ENCODE measurements around the gene NCOA4. TPM values are rescaled to one million over a fixed set of nuclear protein-coding genes. Genes with fewer than 3 reads are reported as not detected.

The NCOA4 gene
- total and polyA plus RNA-seq, 4 experiments from 2014 or later: 71.1 to 246 (median 118) TPM

GRCh38 chr10:46026106-46026505, 4.3 kb downstream of the NCOA4 start:
- no peak overlapping the region for H3K4me3 ChIP-seq (ENCODE audit: low read length in 2 of 2)

GRCh38 chr10:46025406-46025805, 5.0 kb downstream of the NCOA4 start:
- peaks cover 5% of the 10 kb centered on the region for H3K36me3 ChIP-seq (ENCODE audit: insufficient read depth, low read length)
- no peak overlapping the region for H3K4me3 ChIP-seq (ENCODE audit: low read length in 2 of 2)
- no peak for DNase-seq
- Mint-ChIP-seq H3K4me1 (peaks cover 54 to 93% (median 76%) of the 10 kb centered on the region in 4 donors), H3K36me3 (peaks cover 3 to 20% of the 10 kb centered on the region in 2 donors), H3K4me3 (peak overlapping the region in 6 of 8 donors; percentile 1 to 47 (median 23)), H3K27ac (peak overlapping the region in 5 of 7 donors; percentile 20 to 81 (median 53)), H3K9me3 (no peaks in the 10 kb centered on the region), H3K27me3 (no peaks in the 10 kb centered on the region)
- H3K27me3 ChIP-seq (ENCODE audit: insufficient read depth, low read length): no peaks in the 10 kb centered on the region
- H3K9me3 ChIP-seq (ENCODE audit: control insufficient read depth in 1 of 2, low read length in 2 of 2): no peaks in the 10 kb centered on the region
- ChIA-PET CTCF (ENCODE audit: partially characterized antibody) (interaction anchor here (1.4 to 4.9 kb wide), 3 partner anchors 8 to 204 kb away, joined by 3 to 57 read pairs (median 4); no protein-coding TSS in a partner anchor), POLR2A (ENCODE audit: partially characterized antibody) (interaction anchor here (1.0 to 1.3 kb wide), 2 partner anchors 11 to 67 kb away, joined by 3 to 5 read pairs; no protein-coding TSS in a partner anchor)
- intact Hi-C loops (cut with micrococcal nuclease): loop anchor here (5.0 to 10.0 kb wide), 3 partner anchors 351 to 788 kb away; partner anchors contain the start of gene ZFAND4
- H3K4me1 ChIP-seq (ENCODE audit: insufficient read depth, low read length): peaks cover 87% of the 10 kb centered on the region
- H3K27ac ChIP-seq (ENCODE audit: low read depth, low read length): no peak overlapping the region

More at GRCh38 chr10:46026106-46026505, 4.3 kb downstream of the NCOA4 start:
- ChIA-PET CTCF (ENCODE audit: partially characterized antibody) (interaction anchor here (1.3 to 4.9 kb wide), 5 partner anchors 8 to 776 kb away, joined by 3 to 57 read pairs (median 4); no protein-coding TSS in a partner anchor), POLR2A (ENCODE audit: partially characterized antibody) (interaction anchor here (1.4 kb wide), 1 partner anchor 8 kb away, joined by 4 read pairs; no protein-coding TSS in a partner anchor)
- DNase-seq: no peak
- intact Hi-C loops (cut with micrococcal nuclease): loop anchor here (5.0 to 10.0 kb wide), 3 partner anchors 351 to 789 kb away; partner anchors contain the start of gene ZFAND4
- H3K27me3 ChIP-seq (ENCODE audit: insufficient read depth, low read length): no peaks in the 10 kb centered on the region
- Mint-ChIP-seq H3K9me3 (no peaks in the 10 kb centered on the region), H3K36me3 (peaks cover 3 to 23% of the 10 kb centered on the region in 2 donors), H3K27ac (peak overlapping the region in 1 of 7 donors; percentile 81), H3K4me1 (peaks cover 55 to 92% (median 75%) of the 10 kb centered on the region in 4 donors), H3K27me3 (no peaks in the 10 kb centered on the region), H3K4me3 (peak overlapping the region in 1 of 8 donors; percentile 47)
- H3K9me3 ChIP-seq (ENCODE audit: control insufficient read depth in 1 of 2, low read length in 2 of 2): no peaks in the 10 kb centered on the region
- no peak overlapping the region for H3K27ac ChIP-seq (ENCODE audit: low read depth, low read length)
- peaks cover 86% of the 10 kb centered on the region for H3K4me1 ChIP-seq (ENCODE audit: insufficient read depth, low read length)
- H3K36me3 ChIP-seq (ENCODE audit: insufficient read depth, low read length): peaks cover 5% of the 10 kb centered on the region

DNA sequence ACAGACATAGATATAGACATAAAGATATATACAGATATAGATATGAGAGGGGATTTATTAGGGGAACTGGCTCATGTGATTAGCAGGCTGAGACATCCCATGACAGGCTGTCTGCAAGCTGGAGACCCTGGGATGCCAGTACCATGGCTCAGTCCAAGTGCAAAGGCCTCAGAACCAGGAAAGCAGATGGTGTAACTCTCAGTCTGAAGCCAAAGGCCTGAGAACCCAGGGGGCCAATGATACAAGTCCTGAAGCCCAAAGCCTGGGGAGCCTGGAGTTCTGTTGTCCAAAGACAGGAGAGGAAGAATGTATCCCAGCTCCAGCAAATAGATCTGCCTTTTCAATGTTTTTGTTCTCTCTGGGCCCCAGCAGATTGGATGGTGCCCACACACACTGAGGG, 5.5 kb downstream of the NCOA4 start:
- H3K36me3 Mint-ChIP-seq: peaks cover 3 to 18% of the 10 kb centered on the region in 2 donors
- Histone ChIP-seq H3K4me1 (ENCODE audit: insufficient read depth, low read length) (peaks cover 92% of the 10 kb centered on the region), H3K27ac (ENCODE audit: low read depth, low read length) (no peak overlapping the region), H3K27me3 (ENCODE audit: insufficient read depth, low read length) (no peaks in the 10 kb centered on the region), H3K4me3 (ENCODE audit: low read length in 2 of 2) (no peak overlapping the region), H3K36me3 (ENCODE audit: insufficient read depth, low read length) (peaks cover 5% of the 10 kb centered on the region), H3K9me3 (ENCODE audit: control insufficient read depth in 1 of 2, low read length in 2 of 2) (no peaks in the 10 kb centered on the region)
- H3K4me3 Mint-ChIP-seq: peak overlapping the region in 3 of 8 donors; percentile 5 to 47 (median 43)
- H3K27ac Mint-ChIP-seq: peak overlapping the region in 6 of 7 donors; percentile 26 to 81 (median 66)
- H3K9me3 Mint-ChIP-seq: no peaks in the 10 kb centered on the region
- ChIA-PET CTCF (ENCODE audit: partially characterized antibody) (interaction anchor here (1.4 to 1.8 kb wide), 2 partner anchors 9 kb away, joined by 3 to 4 read pairs; no protein-coding TSS in a partner anchor), POLR2A (ENCODE audit: partially characterized antibody) (interaction anchor here (1.0 to 1.3 kb wide), 2 partner anchors 11 to 67 kb away, joined by 3 to 5 read pairs; no protein-coding TSS in a partner anchor)
- intact Hi-C loops (cut with micrococcal nuclease): loop anchor here (5.0 to 10.0 kb wide), 3 partner anchors 350 to 788 kb away; partner anchors contain the start of gene ZFAND4
- no peak for DNase-seq
- H3K27me3 Mint-ChIP-seq: no peaks in the 10 kb centered on the region
- peaks cover 57 to 96% (median 77%) of the 10 kb centered on the region in 4 donors for H3K4me1 Mint-ChIP-seq

DNA sequence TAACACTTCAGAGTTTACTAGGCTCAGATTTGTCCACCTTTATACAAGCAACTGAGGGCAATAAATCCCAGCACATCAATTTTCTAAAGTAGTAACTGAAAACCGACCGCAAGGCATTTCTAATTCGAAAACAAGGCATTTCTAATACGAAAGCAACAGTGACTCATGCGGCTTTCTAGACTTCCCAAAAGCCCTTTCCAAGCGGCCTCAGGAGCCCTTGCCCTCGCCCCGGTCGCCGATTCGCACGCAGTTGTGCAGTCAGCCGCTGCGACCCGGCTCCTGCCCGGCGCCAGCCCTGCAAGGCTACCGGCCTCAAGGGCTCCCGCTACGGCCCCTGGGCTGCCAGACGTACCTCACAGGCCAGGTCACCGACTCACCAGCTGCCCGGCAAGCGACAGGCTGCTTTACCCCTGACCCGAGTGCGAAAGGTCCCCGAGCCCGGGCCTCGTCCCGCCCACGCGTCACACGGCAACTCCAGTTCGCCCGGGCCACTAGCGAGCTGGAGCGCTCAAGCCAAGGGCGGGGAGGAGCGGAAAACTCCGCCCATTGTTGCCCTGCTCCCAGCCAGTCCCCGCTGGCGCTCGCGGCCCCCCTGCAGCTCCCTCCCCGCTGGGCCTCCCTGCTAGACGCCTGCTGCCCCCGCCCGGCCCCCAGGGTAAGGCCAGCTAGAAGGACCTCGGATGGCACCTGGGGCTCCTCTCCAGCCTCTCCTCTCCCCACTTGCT, 7.3 kb downstream of the NCOA4 start:
- no peaks in the 10 kb centered on the region for H3K27me3 Mint-ChIP-seq
- Histone ChIP-seq H3K4me3 (ENCODE audit: low read length in 2 of 2) (peak overlapping the region in 1 of 2 donors; percentile 49), H3K4me1 (ENCODE audit: insufficient read depth, low read length) (peaks cover 93% of the 10 kb centered on the region), H3K9me3 (ENCODE audit: control insufficient read depth in 1 of 2, low read length in 2 of 2) (no peaks in the 10 kb centered on the region), H3K27me3 (ENCODE audit: insufficient read depth, low read length) (no peaks in the 10 kb centered on the region), H3K36me3 (ENCODE audit: insufficient read depth, low read length) (peaks cover 5% of the 10 kb centered on the region), H3K27ac (ENCODE audit: low read depth, low read length) (peak overlapping the region; percentile 59)
- POLR2A ChIA-PET (ENCODE audit: partially characterized antibody): interaction anchor here (0.6 to 1.2 kb wide), 5 partner anchors 18 to 84 kb away, joined by 3 to 6 read pairs (median 4); no protein-coding TSS in a partner anchor
- intact Hi-C loops (cut with micrococcal nuclease): loop anchor here (1.0 to 10.0 kb wide), 2 partner anchors 9 to 348 kb away; partner anchors contain the start of gene ZFAND4
- CTCF ChIA-PET (ENCODE audit: partially characterized antibody): interaction anchor here (0.9 to 1.3 kb wide), 4 partner anchors 9 to 72 kb away, joined by 3 to 4 read pairs (median 3); no protein-coding TSS in a partner anchor
- H3K27ac Mint-ChIP-seq: peak overlapping the region; percentile 74 to 92 (median 81)
- no peaks in the 10 kb centered on the region for H3K9me3 Mint-ChIP-seq
- peaks cover 3 to 15% of the 10 kb centered on the region in 2 donors for H3K36me3 Mint-ChIP-seq
- peaks cover 60 to 97% (median 79%) of the 10 kb centered on the region in 4 donors for H3K4me1 Mint-ChIP-seq
- H3K4me3 Mint-ChIP-seq: peak overlapping the region; percentile 83 to 91 (median 86)
- DNase-seq: peak; percentile 74 to 88 (median 76)

DNA sequence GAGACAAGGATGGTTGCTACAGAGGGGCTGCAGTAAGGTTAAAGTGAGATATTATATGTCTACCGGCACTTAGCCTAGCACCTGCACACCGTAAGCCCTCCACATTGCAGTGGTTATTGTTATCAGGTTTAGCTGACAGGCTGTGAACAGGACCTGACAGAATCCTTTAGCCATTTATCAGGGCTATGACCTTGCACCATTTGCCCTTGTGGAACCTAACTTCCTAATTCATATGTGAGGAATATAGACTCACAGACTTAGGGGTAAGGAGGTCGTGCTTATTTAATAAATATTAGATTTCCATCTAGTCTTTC, 10.1 kb downstream of the NCOA4 start:
- no peaks in the 10 kb centered on the region for H3K9me3 Mint-ChIP-seq
- Histone ChIP-seq H3K27ac (ENCODE audit: low read depth, low read length) (no peak overlapping the region), H3K27me3 (ENCODE audit: insufficient read depth, low read length) (no peaks in the 10 kb centered on the region), H3K36me3 (ENCODE audit: insufficient read depth, low read length) (peaks cover 7% of the 10 kb centered on the region), H3K4me1 (ENCODE audit: insufficient read depth, low read length) (peaks cover 72% of the 10 kb centered on the region), H3K9me3 (ENCODE audit: control insufficient read depth in 1 of 2, low read length in 2 of 2) (no peaks in the 10 kb centered on the region), H3K4me3 (ENCODE audit: low read length in 2 of 2) (no peak overlapping the region)
- peak overlapping the region in 1 of 8 donors; percentile 53 for H3K4me3 Mint-ChIP-seq
- peaks cover 8 to 23% of the 10 kb centered on the region in 2 donors for H3K36me3 Mint-ChIP-seq
- peak overlapping the region in 5 of 7 donors; percentile 35 to 84 (median 66) for H3K27ac Mint-ChIP-seq
- no peak for DNase-seq
- ChIA-PET POLR2A (ENCODE audit: partially characterized antibody) (interaction anchor here (0.8 to 1.8 kb wide), 4 partner anchors 9 to 156 kb away, joined by 3 to 6 read pairs (median 3); partner anchors contain the start of gene NCOA4), CTCF (ENCODE audit: partially characterized antibody) (interaction anchor here (1.6 to 8.2 kb wide), 3 partner anchors 8 to 14 kb away, joined by 3 to 57 read pairs (median 3); partner anchors contain the start of gene NCOA4)
- no peaks in the 10 kb centered on the region for H3K27me3 Mint-ChIP-seq
- peaks cover 42 to 76% (median 64%) of the 10 kb centered on the region in 4 donors for H3K4me1 Mint-ChIP-seq
- intact Hi-C loops (cut with micrococcal nuclease): loop anchor here (10.0 kb wide), 1 partner anchor 346 kb away; the partner anchor contains the start of gene ZFAND4

DNA sequence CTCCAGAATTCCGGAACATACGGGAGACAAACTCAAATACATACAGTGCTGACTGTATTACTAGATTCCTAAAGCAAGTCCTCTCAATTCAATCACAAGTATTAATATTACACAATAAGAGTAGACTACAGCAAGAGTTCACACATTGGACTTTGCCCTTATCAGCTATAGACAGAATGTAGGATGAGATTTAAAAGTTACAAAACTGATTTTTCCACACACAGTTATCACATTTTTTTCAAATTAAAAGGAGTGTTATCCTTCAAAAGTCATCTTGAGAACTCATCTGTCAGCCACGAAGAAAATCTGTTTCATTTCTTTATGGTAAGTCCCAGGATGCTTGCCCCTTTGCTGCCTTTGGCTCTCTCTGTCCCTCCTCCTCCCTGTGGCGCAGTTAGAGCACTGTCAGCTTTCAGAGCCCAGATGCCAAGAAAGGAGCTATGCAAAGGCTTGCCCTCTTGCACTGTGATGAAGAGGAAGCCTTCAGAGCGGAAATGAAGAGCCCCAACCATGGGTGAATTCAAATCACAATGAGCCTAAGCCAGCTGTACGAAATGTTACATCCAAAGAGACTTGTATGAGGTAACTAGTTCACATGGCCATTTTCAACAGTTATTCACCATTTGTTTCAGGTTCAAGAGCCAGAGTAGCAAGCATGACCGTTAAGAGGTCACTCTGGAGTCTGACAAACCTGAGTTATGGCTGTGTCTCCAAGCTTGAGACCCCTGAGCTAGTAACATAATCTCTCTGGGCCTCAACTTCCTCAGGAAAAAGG, 10.7 kb downstream of the NCOA4 start:
- peaks cover 40 to 70% (median 60%) of the 10 kb centered on the region in 4 donors for H3K4me1 Mint-ChIP-seq
- DNase-seq: no peak
- peaks cover 11 to 27% of the 10 kb centered on the region in 2 donors for H3K36me3 Mint-ChIP-seq
- no peaks in the 10 kb centered on the region for H3K27me3 Mint-ChIP-seq
- CTCF ChIA-PET (ENCODE audit: partially characterized antibody): interaction anchor here (1.6 to 8.2 kb wide), 3 partner anchors 8 to 13 kb away, joined by 3 to 57 read pairs (median 3); partner anchors contain the start of gene NCOA4
- no peak overlapping the region for H3K4me3 ChIP-seq (ENCODE audit: low read length in 2 of 2)
- POLR2A ChIA-PET (ENCODE audit: partially characterized antibody): interaction anchor here (0.8 to 1.8 kb wide), 4 partner anchors 10 to 156 kb away, joined by 3 to 6 read pairs (median 3); partner anchors contain the start of gene NCOA4
- H3K27ac Mint-ChIP-seq: peak overlapping the region; percentile 12 to 84 (median 66)
- no peaks in the 10 kb centered on the region for H3K9me3 Mint-ChIP-seq
- H3K4me1 ChIP-seq (ENCODE audit: insufficient read depth, low read length): peaks cover 66% of the 10 kb centered on the region
- peak overlapping the region in 5 of 8 donors; percentile 15 to 53 (median 40) for H3K4me3 Mint-ChIP-seq
- H3K27me3 ChIP-seq (ENCODE audit: insufficient read depth, low read length): no peaks in the 10 kb centered on the region
- peaks cover 11% of the 10 kb centered on the region for H3K36me3 ChIP-seq (ENCODE audit: insufficient read depth, low read length)
- no peak overlapping the region for H3K27ac ChIP-seq (ENCODE audit: low read depth, low read length)
- no peaks in the 10 kb centered on the region for H3K9me3 ChIP-seq (ENCODE audit: control insufficient read depth in 1 of 2, low read length in 2 of 2)
- intact Hi-C loops (cut with micrococcal nuclease): loop anchor here (10.0 kb wide), 1 partner anchor 345 kb away; the partner anchor contains the start of gene ZFAND4
